HG03469 (cell line): ENCODE results near the gene CNNM2.
"Not testable (repeated sequence)": the region's sequence is repeated elsewhere in the genome, so short reads cannot be mapped to it uniquely, and the experiment has no call there.

ENCODE experiments used
- ATAC-seq: cut with Tn5 transposase; IDR thresholded peaks from one replicate; pipeline ENCODE4 v1.9.1; 2021; ENCODE audit warnings: mild to moderate bottlenecking, moderate library complexity, moderate number of reproducible peaks; ENCODE audit not compliant: unreplicated experiment

The CNNM2 gene

DNA sequence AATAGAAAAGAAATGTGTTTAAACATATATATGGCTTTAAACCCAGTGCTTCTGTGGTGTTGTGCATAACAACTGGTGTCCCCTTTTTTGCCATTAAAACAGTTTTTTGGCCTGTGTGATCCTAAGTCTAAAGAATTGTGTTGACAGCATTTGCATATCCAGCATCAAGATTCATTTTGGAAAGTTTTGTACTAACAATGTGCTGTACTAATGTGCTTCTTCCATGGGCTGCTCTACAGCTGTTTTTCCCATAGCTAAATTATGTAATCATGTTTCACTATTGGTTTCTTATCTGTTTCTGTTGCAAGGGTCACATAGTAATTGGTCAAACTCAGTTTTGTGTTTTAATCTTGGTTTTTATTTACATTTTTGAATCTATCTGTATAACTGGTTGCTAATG lies 5.5 kb downstream of the CNNM2 start:
- no peak for ATAC-seq

DNA sequence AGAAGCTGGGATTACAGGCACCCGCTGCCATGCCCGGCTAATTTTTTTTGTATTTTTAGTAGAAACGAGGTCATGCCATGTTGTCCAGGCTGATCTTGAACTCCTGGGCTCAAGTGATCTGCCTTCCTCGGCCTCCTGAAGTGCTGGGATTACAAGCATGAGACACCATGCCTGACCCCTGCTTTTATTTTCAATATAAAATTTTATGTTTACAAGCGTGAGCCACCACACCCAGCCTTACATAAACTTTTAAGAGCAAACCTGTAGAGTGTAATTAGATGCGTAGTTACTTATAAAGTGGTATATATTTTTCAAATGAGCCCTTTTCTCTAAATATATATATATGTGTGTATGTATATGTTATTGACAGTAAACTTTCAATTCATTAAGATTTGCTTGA lies 8.7 kb downstream of the CNNM2 start:
- ATAC-seq = no peak

DNA sequence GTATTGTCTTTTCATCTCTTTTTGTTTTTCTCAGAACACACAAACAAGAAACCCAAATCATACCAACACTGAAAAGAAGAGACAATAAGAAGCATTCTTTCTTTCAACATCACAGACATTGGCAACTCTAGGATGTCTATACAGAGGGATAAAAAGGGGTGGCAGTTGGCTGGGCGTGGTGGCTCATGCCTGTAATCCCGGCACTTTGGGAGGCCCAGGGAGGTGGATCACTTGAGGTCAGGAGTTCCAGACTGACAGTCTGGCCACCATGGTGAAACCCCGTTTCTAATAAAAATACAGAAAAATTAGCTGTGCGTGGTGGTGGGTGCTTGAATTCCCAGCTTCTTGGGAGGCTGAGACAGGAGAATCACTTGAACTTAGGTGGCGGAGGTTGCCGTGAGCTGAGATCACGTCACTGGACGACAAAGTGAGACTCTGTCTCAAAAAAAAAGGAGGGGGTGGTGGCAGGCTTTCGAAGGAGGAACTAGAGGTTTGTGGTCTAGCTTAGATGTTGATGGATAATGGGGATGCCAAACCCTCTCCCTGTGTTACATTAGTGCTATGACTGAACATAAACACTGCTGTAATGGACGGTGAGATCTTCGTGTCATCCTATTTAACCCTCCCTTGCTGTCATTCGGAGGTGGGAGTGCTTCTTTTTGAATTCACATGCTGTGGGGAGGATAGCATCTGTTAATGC lies 9.4 kb downstream of the CNNM2 start:
- no peak for ATAC-seq

DNA sequence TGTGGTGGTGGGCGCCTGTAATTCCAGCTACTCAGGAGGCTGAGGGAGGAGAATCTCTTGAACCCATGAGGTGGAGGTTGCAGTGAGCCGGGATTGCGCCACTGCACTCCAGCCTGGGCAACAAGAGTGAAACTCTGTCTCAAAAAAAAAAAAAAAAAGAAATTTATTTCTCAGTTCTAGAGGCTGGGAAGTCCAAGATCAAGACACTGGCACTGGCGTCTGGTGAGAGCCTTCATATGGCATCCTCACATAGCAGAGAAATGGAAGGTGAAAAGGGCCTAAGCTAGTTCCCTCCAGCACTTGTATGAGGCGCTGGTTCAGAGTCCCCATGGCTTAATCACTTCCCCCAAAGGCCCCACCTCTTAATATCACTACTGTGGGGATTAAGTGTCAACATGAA lies 10.3 kb downstream of the CNNM2 start:
- ATAC-seq = not testable (repeated sequence)

DNA sequence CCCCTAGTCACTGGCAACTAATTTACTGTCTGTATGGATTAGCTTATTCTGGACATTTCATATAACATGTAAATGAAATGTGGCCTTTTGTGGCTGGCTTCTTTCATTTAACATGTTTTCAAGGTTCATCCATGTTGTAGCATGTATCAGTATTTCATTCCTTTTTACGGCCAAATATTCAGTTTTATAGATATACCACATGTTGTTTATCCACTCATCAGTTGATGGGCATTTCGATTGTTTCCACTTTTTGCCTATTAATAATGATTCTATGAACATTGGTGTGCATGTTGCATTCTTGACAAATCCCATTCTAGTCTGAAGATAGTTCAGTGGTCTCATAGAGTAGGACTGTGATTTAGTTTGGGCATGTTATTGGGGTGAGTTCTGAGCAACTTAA lies 12.6 kb downstream of the CNNM2 start:
- ATAC-seq = no peak

DNA sequence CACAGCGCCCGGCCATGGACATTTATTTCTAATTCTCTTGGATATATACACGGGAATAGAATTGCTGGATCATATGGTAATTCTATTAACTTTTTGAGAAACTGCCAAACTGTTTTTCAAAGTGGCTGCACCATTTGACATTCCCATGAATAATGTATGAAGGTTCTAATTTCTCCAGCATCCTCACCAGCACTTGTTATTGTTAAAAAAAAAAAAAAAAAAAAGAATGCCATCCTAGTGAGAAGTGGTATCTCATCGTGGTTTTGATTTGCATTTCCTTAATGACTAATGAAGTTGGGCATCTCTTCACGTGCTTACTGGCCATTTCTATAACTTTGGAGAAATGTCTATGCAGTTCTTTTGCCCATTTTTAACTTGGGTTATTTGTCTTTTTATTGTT lies 13.5 kb downstream of the CNNM2 start:
- ATAC-seq = no peak

DNA sequence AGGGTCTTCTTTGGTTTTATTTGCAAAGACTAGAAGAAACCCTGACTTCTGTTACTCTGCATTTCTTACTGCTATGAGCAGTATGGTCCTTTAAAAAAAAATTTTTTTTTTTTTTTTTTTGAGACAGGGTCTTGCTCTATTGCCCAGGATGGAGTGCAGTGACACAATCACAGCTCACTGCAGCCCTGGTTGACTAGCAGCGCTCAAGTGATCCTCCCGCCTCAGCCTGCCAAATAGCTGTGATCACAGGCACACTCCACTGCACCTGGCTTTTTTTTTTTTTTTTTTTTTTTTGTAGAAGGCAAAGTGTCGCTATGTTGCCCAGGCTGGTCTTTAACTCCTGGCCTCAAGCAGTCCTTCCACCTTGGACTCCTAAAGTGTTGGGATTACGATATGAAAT lies 17.4 kb downstream of the CNNM2 start:
- no peak for ATAC-seq

DNA sequence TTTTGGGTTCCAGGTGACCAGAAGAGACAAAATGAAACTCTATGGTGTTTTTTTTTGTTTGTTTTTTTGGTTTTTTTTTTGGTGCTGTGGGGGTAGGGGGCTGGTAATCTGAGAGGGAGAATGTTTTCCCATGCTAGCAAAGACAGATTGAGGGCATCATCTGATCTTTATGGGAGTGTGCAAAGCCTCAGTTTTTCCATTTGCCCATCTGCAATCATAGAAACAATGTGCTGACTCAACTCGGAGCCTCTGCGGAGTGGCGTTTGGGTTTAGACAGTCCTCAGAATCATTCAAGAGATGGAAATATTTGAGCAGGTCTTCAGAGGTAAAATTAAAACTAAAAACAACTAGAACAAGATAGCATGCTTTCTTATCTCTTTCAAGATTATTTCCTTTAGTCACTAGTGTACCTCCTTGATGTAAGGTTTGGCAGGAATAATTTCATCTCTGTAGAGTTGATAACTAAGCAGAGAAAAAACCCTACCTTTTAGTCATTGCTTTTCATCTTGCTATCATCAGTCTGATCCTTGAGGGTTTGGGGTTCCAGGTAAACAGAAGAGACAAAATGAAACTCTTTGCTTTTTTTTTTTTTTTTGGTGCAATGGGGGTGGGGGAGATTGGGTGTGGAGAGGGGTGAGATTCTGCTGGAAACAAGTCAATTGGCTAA lies 18.0 kb downstream of the CNNM2 start:
- no peak for ATAC-seq

DNA sequence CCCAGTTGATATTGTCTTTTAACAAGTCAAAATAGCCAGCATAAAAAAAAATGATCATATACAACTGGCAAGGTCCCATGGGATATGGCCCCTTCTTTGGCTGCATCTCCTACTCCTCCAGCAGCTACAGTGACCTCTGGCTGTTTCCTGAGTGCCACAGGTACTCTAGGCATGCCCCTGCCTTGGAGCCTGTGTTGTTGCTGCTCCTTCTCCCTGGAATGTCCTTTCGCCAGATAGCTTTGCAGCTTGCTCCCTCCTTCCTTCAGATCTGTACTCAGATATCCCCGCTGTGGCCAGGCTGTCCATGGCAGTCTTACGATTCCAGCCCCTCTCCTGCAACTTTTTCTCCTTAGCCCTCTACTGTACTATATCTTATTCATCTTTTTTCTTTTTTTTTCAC lies 23.3 kb downstream of the CNNM2 start:
- ATAC-seq = no peak

DNA sequence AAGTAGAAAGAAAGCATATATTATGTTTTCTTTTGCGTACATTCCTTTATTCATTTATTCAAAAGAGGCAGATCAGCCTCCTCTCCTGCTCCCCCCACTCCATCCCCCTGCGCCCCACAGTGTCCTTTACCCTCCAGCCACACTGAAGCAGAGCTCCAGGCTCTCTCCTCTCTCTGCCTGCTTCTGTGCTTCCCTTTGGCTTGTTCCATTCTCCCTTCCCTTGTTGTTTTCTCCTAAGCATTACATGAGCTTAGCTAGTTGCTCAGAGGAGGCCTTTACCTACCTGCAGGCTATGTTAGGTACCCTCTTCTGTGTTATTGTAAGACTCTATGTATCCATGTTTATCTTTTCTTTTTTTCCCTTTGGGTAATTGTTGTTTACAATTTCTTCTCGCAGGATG lies 27.4 kb downstream of the CNNM2 start:
- ATAC-seq = no peak

DNA sequence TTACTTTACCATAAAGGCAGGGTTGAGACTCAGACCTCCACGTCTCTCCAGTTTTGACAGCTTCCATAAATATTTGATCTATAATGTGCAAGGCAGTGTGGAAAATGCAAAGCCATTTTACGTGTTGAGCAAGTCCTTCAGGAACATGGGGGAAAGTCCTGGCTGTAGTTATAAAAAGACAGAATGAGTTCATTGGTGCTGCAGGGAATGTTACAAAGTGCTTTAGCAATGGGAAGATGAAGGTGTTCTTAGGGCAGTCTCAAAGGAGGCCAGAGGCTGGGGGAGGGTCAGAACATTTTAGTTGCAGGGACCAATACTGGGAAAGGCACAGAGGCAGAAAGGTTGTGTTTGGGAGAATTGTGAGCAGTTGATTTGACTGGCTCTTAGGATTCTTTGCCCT lies 27.9 kb downstream of the CNNM2 start:
- no peak for ATAC-seq

DNA sequence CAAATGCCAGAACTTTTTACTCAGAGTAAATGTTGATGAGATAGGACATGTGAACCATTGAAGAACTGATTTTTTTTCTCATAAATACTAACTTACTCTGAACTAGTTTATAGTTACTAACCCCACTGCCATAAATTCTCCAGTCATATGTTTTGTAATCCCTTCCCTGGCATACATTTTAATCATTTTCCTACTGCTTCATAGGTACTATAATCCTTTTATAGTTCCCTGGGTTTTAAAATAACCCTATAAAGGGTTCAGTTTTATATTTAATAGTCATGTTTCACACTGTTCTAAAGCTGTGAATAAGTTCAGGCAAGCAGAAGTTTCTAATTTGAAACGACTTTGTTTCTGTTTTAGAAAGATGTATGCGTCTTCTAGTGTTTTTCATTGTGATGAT lies 28.9 kb downstream of the CNNM2 start:
- no peak for ATAC-seq

DNA sequence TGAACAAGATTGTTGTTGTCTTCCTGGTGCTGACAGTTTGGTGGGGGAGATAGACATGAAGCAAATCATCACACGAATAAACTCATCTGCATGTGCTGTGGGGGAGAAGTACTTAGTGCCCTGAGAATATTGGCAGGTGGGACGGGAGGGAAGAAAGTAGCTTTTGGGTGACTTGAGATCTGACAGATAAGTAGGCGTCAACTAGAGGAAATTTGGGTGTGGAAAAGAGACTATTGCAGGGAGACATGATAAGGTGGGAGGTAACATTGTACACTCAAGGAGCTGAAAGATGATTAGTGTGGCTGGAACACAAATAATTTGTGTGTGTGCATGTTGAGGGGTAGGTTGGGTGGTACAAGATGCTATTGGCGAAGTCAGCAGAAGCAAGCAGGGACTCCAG lies 30.1 kb downstream of the CNNM2 start:
- no peak for ATAC-seq

DNA sequence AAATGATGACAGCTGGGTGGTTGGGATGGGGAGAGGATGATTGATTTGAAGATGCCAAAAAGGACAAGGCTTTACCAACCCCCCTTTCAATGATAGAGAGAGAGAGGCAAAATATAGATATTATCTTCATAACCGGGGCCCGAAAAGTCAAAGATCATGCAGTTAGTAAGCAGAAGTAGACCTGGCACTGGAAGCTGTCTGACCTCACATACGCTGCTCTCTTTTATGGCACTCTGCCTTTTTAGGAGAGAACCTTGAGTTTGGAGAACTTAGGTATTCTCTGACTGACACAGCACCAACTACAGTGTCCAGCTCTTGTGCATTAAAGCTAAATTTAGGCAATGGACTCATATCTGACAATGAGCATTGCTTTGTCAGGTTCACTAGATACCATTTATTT lies 30.7 kb downstream of the CNNM2 start:
- ATAC-seq = no peak

DNA sequence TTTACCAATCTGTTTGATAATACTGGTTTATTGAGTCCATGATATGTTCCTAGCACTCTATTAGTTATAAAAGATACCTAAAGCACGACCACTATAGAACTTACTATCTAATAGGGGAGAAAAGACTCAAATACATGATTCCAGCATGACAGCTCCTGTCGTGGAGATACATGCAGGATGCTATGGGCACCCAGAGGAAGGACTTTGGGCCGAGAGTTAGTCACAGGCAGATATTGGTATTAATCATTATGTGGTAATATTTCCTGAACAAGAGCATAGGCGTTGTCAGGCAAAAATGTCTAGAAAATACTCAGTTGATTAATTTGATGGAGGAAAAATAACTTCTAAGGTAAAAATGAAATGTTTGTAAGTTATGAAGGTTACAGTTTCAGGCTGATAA lies 31.8 kb downstream of the CNNM2 start:
- no peak for ATAC-seq

DNA sequence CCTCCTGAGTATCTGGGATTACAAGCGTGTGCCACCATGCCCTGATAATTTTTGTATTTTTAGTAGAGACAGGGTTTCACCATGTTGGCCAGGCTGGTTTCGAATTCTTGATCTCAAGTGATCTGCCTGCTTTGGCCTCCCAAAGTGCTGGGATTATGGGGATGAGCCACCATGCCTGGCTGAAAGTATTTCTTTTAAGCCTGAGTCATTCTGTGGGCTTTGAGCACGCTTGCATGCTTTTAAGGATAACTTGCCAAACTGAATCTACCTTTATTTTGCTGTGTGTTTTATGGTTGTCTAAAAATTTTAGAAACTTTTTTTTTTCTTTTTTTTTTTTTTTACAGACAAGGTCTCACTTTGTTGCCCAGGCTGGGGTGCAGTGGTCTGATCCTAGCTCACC lies 33.2 kb downstream of the CNNM2 start:
- no peak for ATAC-seq

DNA sequence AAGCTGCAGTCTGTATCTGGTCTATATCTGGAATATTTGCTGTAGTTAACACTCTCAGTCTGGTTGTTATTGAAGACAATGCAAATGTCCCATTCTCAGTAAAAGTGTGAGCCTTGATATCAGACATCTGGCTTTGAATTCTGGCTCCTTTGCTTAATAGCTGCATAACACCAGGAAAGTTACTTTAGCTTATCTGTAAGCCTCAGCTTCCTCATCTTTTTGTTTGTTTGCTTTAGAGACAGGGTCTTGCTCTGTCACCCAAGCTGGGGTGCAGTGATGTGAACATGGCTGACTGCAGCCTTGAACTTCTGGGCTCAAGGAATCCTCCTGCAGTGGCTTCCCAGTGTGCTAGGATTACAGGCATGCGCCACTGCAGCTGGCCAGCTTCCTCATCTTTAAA lies 41.3 kb downstream of the CNNM2 start:
- no peak for ATAC-seq

DNA sequence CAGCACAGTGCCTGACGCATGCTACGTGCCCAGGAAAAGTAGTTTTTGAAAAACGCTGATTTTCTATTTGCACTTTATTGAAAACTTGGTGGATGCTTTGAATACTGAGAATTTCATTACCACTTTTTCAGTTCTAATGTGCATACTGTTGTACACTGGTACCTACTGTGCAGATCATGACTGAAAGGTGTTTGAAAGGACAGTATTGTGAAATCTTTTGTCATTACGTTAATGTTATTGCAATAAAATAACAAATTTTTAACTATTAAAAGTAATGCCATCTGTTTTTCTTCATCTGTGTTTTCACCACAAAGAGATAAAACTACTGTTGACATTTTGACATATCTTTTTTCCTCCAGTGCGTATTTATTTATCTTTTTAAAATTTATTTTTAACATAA lies 42.1 kb downstream of the CNNM2 start:
- no peak for ATAC-seq

DNA sequence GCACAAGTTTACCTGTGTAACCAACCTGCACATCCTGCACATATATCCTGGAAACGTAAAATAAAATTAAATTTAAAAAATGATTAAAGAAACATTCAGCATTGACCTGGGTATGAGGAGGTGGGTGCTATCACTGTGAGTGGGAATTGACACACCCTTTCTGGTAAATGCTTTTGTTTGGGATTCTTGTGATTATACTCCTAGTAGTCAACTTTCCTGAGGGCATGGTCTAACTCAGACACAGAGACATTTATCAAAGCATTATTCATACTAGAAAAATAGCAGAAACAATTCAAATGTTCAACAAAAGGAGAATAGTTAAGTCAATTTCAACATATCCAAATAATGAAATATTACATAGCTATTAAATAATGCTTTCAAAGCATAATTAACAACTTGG lies 44.2 kb downstream of the CNNM2 start:
- no peak for ATAC-seq

DNA sequence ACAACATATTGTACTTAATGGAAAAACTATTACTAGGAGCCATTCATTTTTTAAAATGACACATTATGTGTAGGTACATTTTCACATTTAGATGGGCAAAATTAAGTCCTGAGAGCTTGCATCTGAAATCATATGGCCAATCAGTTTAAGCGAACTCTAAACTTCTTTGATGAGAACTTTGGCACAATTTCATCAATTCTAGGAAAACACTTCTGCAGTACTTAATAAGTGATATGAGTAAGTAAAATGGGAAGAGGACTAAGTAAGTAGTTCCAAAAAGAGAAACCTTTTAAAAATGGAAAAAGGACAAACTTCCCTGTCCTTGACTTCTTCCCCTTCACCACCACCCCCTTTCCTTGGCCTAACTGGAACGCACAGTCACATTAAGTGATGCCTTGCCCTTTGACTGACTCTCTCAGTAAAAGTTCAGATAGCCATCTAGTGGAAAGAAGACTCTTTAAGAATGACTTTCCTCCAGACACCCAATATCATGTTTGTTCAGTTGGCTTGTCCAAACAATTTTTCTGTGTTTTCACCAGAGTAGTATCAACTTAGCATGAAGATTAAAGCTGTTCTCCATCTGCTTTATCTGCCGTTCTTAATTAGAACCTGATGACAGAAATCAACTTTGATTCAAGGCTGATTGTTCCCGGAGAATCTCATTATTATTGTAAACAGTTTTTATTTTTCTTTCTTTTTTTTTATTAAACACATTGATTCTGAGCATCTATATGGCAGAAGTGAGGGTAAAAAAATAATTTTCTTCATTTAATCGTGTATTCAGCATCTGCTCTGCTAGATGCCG lies 45.1 kb downstream of the CNNM2 start:
- ATAC-seq = no peak

DNA sequence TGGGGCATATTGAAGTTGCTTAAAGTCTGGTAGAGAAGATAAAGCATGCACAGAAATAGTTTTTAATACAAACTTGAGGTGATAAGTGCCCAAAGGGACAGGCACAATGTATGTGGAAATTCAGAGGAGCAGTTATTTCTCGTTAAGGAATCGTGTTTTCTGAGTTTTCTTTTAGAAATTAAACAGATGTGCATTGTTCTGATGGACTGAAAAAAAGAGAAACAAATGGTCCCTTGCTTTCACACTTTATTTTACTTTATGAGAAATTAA lies 45.6 kb downstream of the CNNM2 start:
- ATAC-seq = no peak

DNA sequence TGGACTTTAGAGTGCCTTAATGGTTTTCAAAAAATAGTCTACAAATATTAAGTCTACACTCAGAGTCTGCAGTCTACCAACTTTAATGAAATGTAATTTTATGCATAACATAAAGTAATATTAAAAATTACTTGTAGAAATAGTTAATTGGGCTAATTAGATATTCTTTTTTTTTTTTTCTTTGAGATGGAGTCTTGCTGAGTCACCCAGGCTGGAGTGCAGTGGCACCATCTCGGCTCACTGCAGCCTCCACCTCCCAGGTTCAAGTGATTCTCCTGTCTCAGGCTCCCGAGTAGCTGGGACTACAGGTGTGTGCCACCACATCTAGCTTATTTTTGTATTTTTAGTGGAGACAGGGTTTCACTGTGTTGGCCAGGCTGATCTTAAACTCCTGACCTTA lies 46.0 kb downstream of the CNNM2 start:
- not testable (repeated sequence) for ATAC-seq
